DMS79 treated with DMSO at 0.1 percent for 48 hours (cell line): Measurements from ENCODE around the gene ACOT13.
"Not testable (repeated sequence)": the region's sequence is repeated elsewhere in the genome, so short reads cannot be mapped to it uniquely, and the experiment has no call there.

ENCODE experiments used
- DNase-seq: peaks from one replicate; lab custom pipeline; 2025; lab: John Stamatoyannopoulos, UW

Gene ACOT13

GRCh38 chr6:24692415-24692814, 25.5 kb downstream of the ACOT13 start:
- no peak for DNase-seq

GRCh38 chr6:24692848-24693592, 26.1 kb downstream of the ACOT13 start:
- no peak for DNase-seq

- no peak for DNase-seq
Measured at GRCh38 chr6:24694198-24694597, 27.3 kb downstream of the ACOT13 start.

GRCh38 chr6:24695635-24696034, 28.8 kb downstream of the ACOT13 start:
- peak; percentile 68 for DNase-seq

GRCh38 chr6:24696097-24696496, 29.2 kb downstream of the ACOT13 start:
- DNase-seq: no peak

GRCh38 chr6:24699521-24700359, 32.9 kb downstream of the ACOT13 start:
- no peak for DNase-seq

- no peak for DNase-seq
Measured at GRCh38 chr6:24702720-24703282, 35.9 kb downstream of the ACOT13 start.

GRCh38 chr6:24704468-24704867, 37.6 kb downstream of the ACOT13 start:
- DNase-seq: no peak

GRCh38 chr6:24708612-24709011, 41.7 kb downstream of the ACOT13 start:
- no peak for DNase-seq

- DNase-seq: no peak
Measured at GRCh38 chr6:24709014-24709711, 42.3 kb downstream of the ACOT13 start.

GRCh38 chr6:24710519-24711303, 43.8 kb downstream of the ACOT13 start:
- no peak for DNase-seq

GRCh38 chr6:24716602-24717148, 49.8 kb downstream of the ACOT13 start:
- not testable (repeated sequence) for DNase-seq

- no peak for DNase-seq
Measured at GRCh38 chr6:24718449-24719124, 51.7 kb downstream of the ACOT13 start.

- DNase-seq: peak; percentile 30
Measured at GRCh38 chr6:24719125-24719971, 52.5 kb downstream of the ACOT13 start, which contains the start of gene C6orf62. C6orf62 (minus strand) TSS chr6:24719154; CDS start chr6:24718668, 486 bp downstream.

- DNase-seq: peak; percentile 17
Measured at GRCh38 chr6:24720131-24720603, 53.3 kb downstream of the ACOT13 start.

- peak; percentile 98 for DNase-seq
Measured at GRCh38 chr6:24720604-24721460, 54.0 kb downstream of the ACOT13 start.

GRCh38 chr6:24721461-24722215, 54.8 kb downstream of the ACOT13 start:
- no peak for DNase-seq

- DNase-seq: no peak
Measured at GRCh38 chr6:24723270-24723669, 56.4 kb downstream of the ACOT13 start.
